ENCODE results near the gene PABPN1L.

DNA sequence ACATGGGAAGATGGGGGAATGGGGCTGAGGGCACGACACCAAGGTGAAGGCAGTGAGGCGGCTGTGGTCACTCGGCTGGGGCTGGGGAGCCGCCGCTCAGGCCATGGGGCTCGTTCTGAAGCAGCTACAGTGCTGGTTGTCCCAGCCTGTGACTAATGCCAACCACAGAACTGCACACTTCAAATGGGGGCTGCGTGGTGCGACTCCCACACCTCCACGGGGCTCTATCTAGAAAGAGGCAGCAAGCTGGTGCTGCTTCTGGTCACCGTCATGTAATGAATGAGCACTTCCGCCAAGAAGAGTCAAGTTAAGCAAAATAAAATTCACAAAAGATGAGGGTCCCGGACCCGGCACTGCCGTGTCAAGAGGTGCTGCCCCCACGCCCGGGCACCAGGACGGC is 29.7 kb downstream of the PABPN1L start:
- TF ChIP-seq, protein P1, sequence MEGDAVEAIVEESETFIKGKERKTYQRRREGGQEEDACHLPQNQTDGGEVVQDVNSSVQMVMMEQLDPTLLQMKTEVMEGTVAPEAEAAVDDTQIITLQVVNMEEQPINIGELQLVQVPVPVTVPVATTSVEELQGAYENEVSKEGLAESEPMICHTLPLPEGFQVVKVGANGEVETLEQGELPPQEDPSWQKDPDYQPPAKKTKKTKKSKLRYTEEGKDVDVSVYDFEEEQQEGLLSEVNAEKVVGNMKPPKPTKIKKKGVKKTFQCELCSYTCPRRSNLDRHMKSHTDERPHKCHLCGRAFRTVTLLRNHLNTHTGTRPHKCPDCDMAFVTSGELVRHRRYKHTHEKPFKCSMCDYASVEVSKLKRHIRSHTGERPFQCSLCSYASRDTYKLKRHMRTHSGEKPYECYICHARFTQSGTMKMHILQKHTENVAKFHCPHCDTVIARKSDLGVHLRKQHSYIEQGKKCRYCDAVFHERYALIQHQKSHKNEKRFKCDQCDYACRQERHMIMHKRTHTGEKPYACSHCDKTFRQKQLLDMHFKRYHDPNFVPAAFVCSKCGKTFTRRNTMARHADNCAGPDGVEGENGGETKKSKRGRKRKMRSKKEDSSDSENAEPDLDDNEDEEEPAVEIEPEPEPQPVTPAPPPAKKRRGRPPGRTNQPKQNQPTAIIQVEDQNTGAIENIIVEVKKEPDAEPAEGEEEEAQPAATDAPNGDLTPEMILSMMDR (IDR thresholded peaks at IDR 0.05; ENCODE audit: low read length): no peak
- no peak for TF ChIP-seq EZH2 (optimal IDR thresholded peaks at IDR 0.05; ENCODE audit: low read depth, low read length)
- no peak for TF ChIP-seq EZH2phosphoT487 (IDR thresholded peaks at IDR 0.05; ENCODE audit: low read length)

Data from MM.1S (cell line).